Peyer's patch (tissue), 4 donors: ENCODE measurements around the gene HOXD11. TPM values are rescaled to one million over a fixed set of nuclear protein-coding genes. Genes with fewer than 3 reads are reported as not detected.

ENCODE experiments used
- DNase-seq, 3 donors: peaks; one replicate each; pipeline ENCODE4 v3.0.0-alpha.2; 2017 to 2019
- H3K27ac ChIP-seq, 4 donors: fragments of 200-600 bp; sonication (generic); one replicate each; pipeline ENCODE4 v1.5.1; 2016 to 2019
- H3K27me3 ChIP-seq, 2 donors: fragments of 200-600 bp; sonication (generic); one replicate each; pipeline ENCODE4 v1.5.1; 2019
- H3K36me3 ChIP-seq, 3 donors: fragments of 200-600 bp; sonication (generic); one replicate each; pipeline ENCODE4 v1.5.1; 2016 to 2019
- H3K4me1 ChIP-seq, 4 donors: fragments of 200-600 bp; sonication (generic); one replicate each; pipeline ENCODE4 v1.5.1; 2016 to 2019
- H3K4me3 ChIP-seq, 4 donors: fragments of 200-600 bp; sonication (generic); 1 replicate in 3 of 4; 2 replicates in 1 of 4; pipeline ENCODE4 v1.5.1; 2016 to 2019; ENCODE audit warnings: mild to moderate bottlenecking in 1 of 4
- H3K9me3 ChIP-seq, 4 donors: fragments of 200-600 bp; sonication (generic); one replicate each; pipeline ENCODE4 v1.5.1; 2016 to 2019; ENCODE audit warnings: mild to moderate bottlenecking in 1 of 4
- CTCF ChIP-seq, 6 experiments: fragments of 450-650 bp in 4 of 6; fragments of 200-600 bp in 2 of 6; sonication (generic) in 1 of 6; IDR thresholded peaks; one replicate each; pipeline ENCODE4 v1.5.1; 2017 to 2019; ENCODE audit warnings: antibody characterized with exemption in 6 of 6, mild to moderate bottlenecking in 3 of 6, moderate library complexity in 1 of 6
- POLR2A ChIP-seq, 2 donors: fragments of 450-650 bp; IDR thresholded peaks; one replicate each; pipeline ENCODE4 v1.5.1; 2017; ENCODE audit warnings: antibody characterized with exemption in 2 of 2, mild to moderate bottlenecking in 2 of 2, moderate library complexity in 2 of 2
- total RNA-seq, 4 donors: library from RNA; depleted of rRNA; stranded (reverse); fragments of >200 nt; gene quantifications; one replicate each; pipeline ENCODE4 v1.1.0, GENCODE V29; 2016

Gene HOXD11
- total RNA-seq, 4 donors from 2014 or later, result not detected

GRCh38 chr2:176115883-176116813 lies 9.1 kb downstream of the HOXD11 start, which contains the start of gene HOXD10:
Gene HOXD10 (plus strand): TSS chr2:176116778. CDS start chr2:176116834, 56 bp downstream.
- no peak for TF ChIP-seq POLR2A (IDR thresholded peaks at IDR 0.05)
- TF ChIP-seq CTCF (IDR thresholded peaks at IDR 0.05), result peak in 2 of 6 experiments; percentile 7 to 13
- Histone ChIP-seq H3K27ac (no peak within 1 kb of the TSS), H3K4me3 (no peak within 1 kb of the TSS)

GRCh38 chr2:176117162-176117822 lies 10.2 kb downstream of the HOXD11 start:
- DNase-seq, result no peak
- H3K4me3 ChIP-seq, result no peak overlapping the region
- peaks cover 0 to under 1% (median 0%) of the 10 kb centered on the region in 4 donors for H3K9me3 ChIP-seq
- no peaks in the 10 kb centered on the region for H3K36me3 ChIP-seq
- no peak for TF ChIP-seq POLR2A (IDR thresholded peaks at IDR 0.05)
- TF ChIP-seq CTCF (IDR thresholded peaks at IDR 0.05), result no peak
- H3K27me3 ChIP-seq, result peaks cover 0 to 90% of the 10 kb centered on the region in 2 donors
- no peak overlapping the region for H3K27ac ChIP-seq
- H3K4me1 ChIP-seq, result peaks cover 0 to 15% (median 0%) of the 10 kb centered on the region in 4 donors

More at GRCh38 chr2:176115883-176116813, 9.1 kb downstream of the HOXD11 start, which contains the start of gene HOXD10:
- peaks cover 0 to 8% (median 0%) of the 10 kb centered on the region in 4 donors for H3K4me1 ChIP-seq
- no peaks in the 10 kb centered on the region for H3K36me3 ChIP-seq
- H3K27me3 ChIP-seq, result peaks cover 0 to 90% of the 10 kb centered on the region in 2 donors
- peak in 2 of 3 donors; percentile 52 to 55 for DNase-seq
- H3K9me3 ChIP-seq, result no peaks in the 10 kb centered on the region

GRCh38 chr2:176117823-176118371 lies 10.8 kb downstream of the HOXD11 start:
- no peak for TF ChIP-seq POLR2A (IDR thresholded peaks at IDR 0.05)
- no peak for TF ChIP-seq CTCF (IDR thresholded peaks at IDR 0.05)
- no peak overlapping the region for H3K27ac ChIP-seq

GRCh38 chr2:176118601-176119339 lies 11.7 kb downstream of the HOXD11 start:
- Histone ChIP-seq H3K27ac (no peak overlapping the region), H3K4me3 (no peak overlapping the region), H3K4me1 (peaks cover 0 to 26% (median 0%) of the 10 kb centered on the region in 4 donors), H3K36me3 (no peaks in the 10 kb centered on the region), H3K9me3 (peaks cover 0 to 4% (median 0%) of the 10 kb centered on the region in 4 donors), H3K27me3 (peaks cover 0 to 90% of the 10 kb centered on the region in 2 donors)
- TF ChIP-seq CTCF (IDR thresholded peaks at IDR 0.05) (peak in 4 of 6 experiments; percentile 23 to 37 (median 29)), POLR2A (IDR thresholded peaks at IDR 0.05) (no peak)
- peak in 1 of 3 donors; percentile 69 for DNase-seq

More at GRCh38 chr2:176117823-176118371, 10.8 kb downstream of the HOXD11 start:
- Histone ChIP-seq H3K4me3 (no peak overlapping the region), H3K4me1 (peaks cover 0 to 21% (median 0%) of the 10 kb centered on the region in 4 donors), H3K36me3 (no peaks in the 10 kb centered on the region), H3K9me3 (peaks cover 0 to 4% (median 0%) of the 10 kb centered on the region in 4 donors), H3K27me3 (peaks cover 0 to 89% of the 10 kb centered on the region in 2 donors)
- DNase-seq, result no peak
